Bronchial epithelial cell (primary cell): ENCODE measurements around the gene F8. TPM values are rescaled to one million over a fixed set of nuclear protein-coding genes. Genes with fewer than 3 reads are reported as not detected.
"Not testable (repeated sequence)": the region's sequence is repeated elsewhere in the genome, so short reads cannot be mapped to it uniquely, and the experiment has no call there.

Source experiments
- DNase-seq: peaks from one replicate; pipeline ENCODE4 v3.0.0-alpha.2; 2010; ENCODE audit warnings: low read depth
- FAIRE-seq: peaks from 2 replicates; lab custom pipeline; 2011; peaks lifted over from hg19 to GRCh38; lab: Jason Lieb, UNC
- H3K27me3 ChIP-seq: 2 replicates; pipeline ENCODE4 v1.5.1; 2011; ENCODE audit warnings: low read length; ENCODE audit not compliant: control insufficient read depth, insufficient read depth
- H3K36me3 ChIP-seq: 2 replicates; pipeline ENCODE4 v1.5.1; 2011; ENCODE audit warnings: low read length; ENCODE audit not compliant: control insufficient read depth, insufficient read depth
- H3K4me3 ChIP-seq: 2 replicates; pipeline ENCODE4 v1.5.1; 2011; ENCODE audit warnings: mild to moderate bottlenecking, low read depth, low read length, control low read depth
- CTCF ChIP-seq: IDR thresholded peaks from 2 replicates; pipeline ENCODE4 v1.5.1; 2011; ENCODE audit warnings: mild to moderate bottlenecking, moderate library complexity, low read length, control low read depth, inconsistent platforms; ENCODE audit not compliant: insufficient read depth, severe bottlenecking
- total RNA-seq: library from RNA; depleted of rRNA; stranded (reverse); fragments of >200 nt; gene quantifications from 2 replicates; pipeline ENCODE4 v1.2.1, GENCODE V29; 2014

The F8 gene
- total RNA-seq, 1 donor from 2014 or later: 0.26 TPM

- Histone ChIP-seq H3K4me3 (no peak overlapping the region), H3K27me3 (no peaks in the 10 kb centered on the region), H3K36me3 (no peaks in the 10 kb centered on the region)
- no peak for FAIRE-seq
- no peak for TF ChIP-seq CTCF
- no peak for DNase-seq
Observed at GRCh38 chrX:155023907-155024833, 1.6 kb upstream of the F8 start.

GRCh38 chrX:155020591-155020990 lies 1.9 kb downstream of the F8 start:
- no peak for DNase-seq
- no peak for FAIRE-seq
- H3K4me3 ChIP-seq: no peak overlapping the region
- H3K36me3 ChIP-seq: no peaks in the 10 kb centered on the region
- TF ChIP-seq CTCF: no peak
- no peaks in the 10 kb centered on the region for H3K27me3 ChIP-seq

GRCh38 chrX:155009994-155010472 lies 12.5 kb downstream of the F8 start:
- DNase-seq (no peak), FAIRE-seq (no peak)
- H3K27me3 ChIP-seq: no peaks in the 10 kb centered on the region
- TF ChIP-seq CTCF: no peak
- no peak overlapping the region for H3K4me3 ChIP-seq
- no peaks in the 10 kb centered on the region for H3K36me3 ChIP-seq

- not testable (repeated sequence) for H3K36me3 ChIP-seq, H3K27me3 ChIP-seq, DNase-seq, H3K4me3 ChIP-seq
- peak; percentile 66 for FAIRE-seq
Observed at GRCh38 chrX:155008578-155008977, 13.9 kb downstream of the F8 start.

- H3K36me3 ChIP-seq, FAIRE-seq: not testable (repeated sequence)
Observed at GRCh38 chrX:155006913-155007671, 15.4 kb downstream of the F8 start.

GRCh38 chrX:155006379-155006778 lies 16.1 kb downstream of the F8 start:
- H3K27me3 ChIP-seq, DNase-seq: not testable (repeated sequence)
- peak; percentile 62 for FAIRE-seq

More at GRCh38 chrX:155006913-155007671, 15.4 kb downstream of the F8 start:
- not testable (repeated sequence) for H3K4me3 ChIP-seq, H3K27me3 ChIP-seq, DNase-seq

GRCh38 chrX:155005190-155005589 lies 17.3 kb downstream of the F8 start:
- no peak for TF ChIP-seq CTCF
- Histone ChIP-seq H3K36me3 (no peaks in the 10 kb centered on the region), H3K4me3 (no peak overlapping the region), H3K27me3 (no peaks in the 10 kb centered on the region)
- DNase-seq (no peak), FAIRE-seq (no peak)

More at GRCh38 chrX:155006379-155006778, 16.1 kb downstream of the F8 start:
- H3K36me3 ChIP-seq, H3K4me3 ChIP-seq: not testable (repeated sequence)
